OCI-LY1 (cell line): ENCODE results near the gene MPRIP.

Experiments
- CTCF ChIP-seq: fragments of 200-600 bp; sonication (generic), shearing (Covaris generic); IDR thresholded peaks from 2 replicates; pipeline ENCODE4 v1.5.1; 2017; ENCODE audit warnings: mild to moderate bottlenecking, antibody characterized with exemption, low read length, moderate library complexity, mixed read lengths
- EZH2 ChIP-seq: fragments of 200-600 bp; sonication (generic), shearing (Covaris generic); IDR thresholded peaks from 2 replicates; pipeline ENCODE4 v1.8.0; 2017; ENCODE audit warnings: borderline replicate concordance, mixed run types, mild to moderate bottlenecking, antibody characterized with exemption, low read length, moderate library complexity, mixed read lengths

DNA sequence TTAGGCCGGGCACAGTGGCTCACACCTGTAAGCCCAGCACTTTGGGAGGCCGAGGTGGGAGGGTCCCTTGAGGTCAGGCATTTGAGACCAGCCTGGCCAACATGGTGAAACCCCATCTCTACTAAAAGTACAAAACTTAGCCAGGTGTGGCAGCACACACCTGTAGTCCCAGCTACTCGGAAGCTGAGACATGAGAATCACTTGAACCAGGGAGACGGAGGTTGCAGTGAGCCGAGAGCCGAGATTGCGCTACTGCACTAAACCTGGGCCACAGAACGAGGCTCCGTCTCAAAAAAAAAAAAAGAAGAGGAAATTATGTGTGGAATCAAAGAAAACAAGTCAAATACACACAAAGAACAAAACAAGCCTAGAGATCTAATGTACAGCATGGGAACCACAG, 16.1 kb upstream of the MPRIP start:
- TF ChIP-seq CTCF = no peak
- no peak for TF ChIP-seq EZH2
